Neural cell (in vitro differentiated cells): ENCODE measurements around the gene GPR152. TPM values are rescaled to one million over a fixed set of nuclear protein-coding genes. Genes with fewer than 3 reads are reported as not detected.
"Not testable (repeated sequence)": the region's sequence is repeated elsewhere in the genome, so short reads cannot be mapped to it uniquely, and the experiment has no call there.

Experiments used
- H2AFZ ChIP-seq: fragments of 200-600, 300-800 bp; sonication (generic), shearing (Covaris generic); 2 replicates; pipeline ENCODE4 v1.6.0; 2014; ENCODE audit warnings: low read depth, mild to moderate bottlenecking, antibody characterized with exemption, low read length, moderate library complexity
- H3F3A ChIP-seq: fragments of 200-600 bp; shearing (Covaris generic); 2 replicates; pipeline ENCODE4 v1.6.1; 2016; ENCODE audit warnings: mild to moderate bottlenecking, moderate library complexity, mixed read lengths, antibody characterized with exemption, low read length; ENCODE audit not compliant: insufficient read depth, poor library complexity, severe bottlenecking
- H3K27ac ChIP-seq: fragments of 200-600, 300-800 bp; sonication (generic), shearing (Covaris generic); 2 replicates; pipeline ENCODE4 v1.5.1; 2014; ENCODE audit warnings: mild to moderate bottlenecking, low read length, moderate library complexity
- H3K27me3 ChIP-seq: fragments of 300-800, 200-600 bp; sonication (generic), shearing (Covaris generic); 2 replicates; pipeline ENCODE4 v1.6.0; 2014; ENCODE audit warnings: mild to moderate bottlenecking, low read depth, low read length, moderate library complexity; ENCODE audit not compliant: insufficient read depth
- H3K36me3 ChIP-seq: fragments of 300-800, 200-600 bp; sonication (generic), shearing (Covaris generic); 2 replicates; pipeline ENCODE4 v1.5.1; 2014; ENCODE audit warnings: mild to moderate bottlenecking, antibody characterized with exemption, low read length, moderate library complexity; ENCODE audit not compliant: insufficient read depth
- H3K4me2 ChIP-seq: fragments of 300-800, 200-600 bp; sonication (generic), shearing (Covaris generic); 2 replicates; pipeline ENCODE4 v1.6.0; 2014; ENCODE audit warnings: mild to moderate bottlenecking, low read length
- H3K4me3 ChIP-seq: fragments of 300-800, 200-600 bp; sonication (generic), shearing (Covaris generic); 2 replicates; pipeline ENCODE4 v1.5.1; 2014; ENCODE audit warnings: mild to moderate bottlenecking, low read length, moderate library complexity
- H3K79me2 ChIP-seq: fragments of 200-600 bp; shearing (Covaris generic); replicated peaks from 2 replicates; pipeline ENCODE4 v1.6.0; 2014; ENCODE audit warnings: mild to moderate bottlenecking, low read length, moderate library complexity; ENCODE audit not compliant: insufficient read depth
- H3K9ac ChIP-seq: fragments of 300-800, 200-600 bp; sonication (generic), shearing (Covaris generic); 2 replicates; pipeline ENCODE4 v1.6.1; 2016; ENCODE audit warnings: mild to moderate bottlenecking, low read length, mixed read lengths
- H3K9me2 ChIP-seq: fragments of 200-600 bp; shearing (Covaris generic); 2 replicates; pipeline ENCODE4 v1.6.1; 2016; ENCODE audit warnings: mild to moderate bottlenecking, low read length, mixed read lengths; ENCODE audit not compliant: insufficient read depth
- H3K9me3 ChIP-seq: fragments of 200-600, 300-800 bp; sonication (generic), shearing (Covaris generic); 2 replicates; pipeline ENCODE4 v1.6.1; 2016; ENCODE audit warnings: mild to moderate bottlenecking, mixed run types, low read length, moderate library complexity, mixed read lengths
- H4K20me1 ChIP-seq: fragments of 200-600 bp; shearing (Covaris generic); 2 replicates; pipeline ENCODE4 v1.6.1; 2016; ENCODE audit warnings: mild to moderate bottlenecking, mixed run types; ENCODE audit not compliant: insufficient read depth
- EP300 ChIP-seq: fragments of 450-650 bp; conservative IDR thresholded peaks from 2 replicates; pipeline ENCODE4 v1.6.1; 2014; ENCODE audit warnings: antibody characterized with exemption, mild to moderate bottlenecking, moderate library complexity; ENCODE audit not compliant: poor library complexity, severe bottlenecking
- EZH2 ChIP-seq: fragments of 200-600, 300-800 bp; shearing (Covaris generic), sonication (generic); IDR thresholded peaks from 2 replicates; pipeline ENCODE4 v1.6.1; 2014; ENCODE audit warnings: antibody characterized with exemption, low read length, borderline replicate concordance, mild to moderate bottlenecking; ENCODE audit not compliant: insufficient read depth, poor library complexity, severe bottlenecking
- MXI1 ChIP-seq: fragments of 450-650 bp; conservative IDR thresholded peaks from 2 replicates; pipeline ENCODE4 v1.6.1; 2014; ENCODE audit warnings: antibody characterized with exemption, mild to moderate bottlenecking; ENCODE audit not compliant: poor library complexity, severe bottlenecking
- POLR2AphosphoS5 ChIP-seq: IDR thresholded peaks from 2 replicates; pipeline ENCODE4 v1.6.1; 2012
- RAD21 ChIP-seq: fragments of 450-650 bp; conservative IDR thresholded peaks from 2 replicates; pipeline ENCODE4 v1.6.1; 2014; ENCODE audit warnings: antibody characterized with exemption, mild to moderate bottlenecking, moderate library complexity
- SMC3 ChIP-seq: fragments of 450-650 bp; conservative IDR thresholded peaks from 2 replicates; pipeline ENCODE4 v1.6.1; 2014; ENCODE audit warnings: antibody characterized with exemption, mild to moderate bottlenecking, moderate library complexity; ENCODE audit not compliant: poor library complexity
- TAF1 ChIP-seq: IDR thresholded peaks from 2 replicates; pipeline ENCODE4 v1.6.1; 2012; ENCODE audit warnings: low read depth
- polyA plus RNA-seq: library from polyadenylated mRNA; depleted of rRNA; stranded (reverse); fragments of >200 nt; gene quantifications from 2 replicates; pipeline ENCODE4 v1.2.3, GENCODE V29; 2014
- TF ChIP-seq, protein P1 (sequence below): fragments of 450-650 bp; IDR thresholded peaks from 2 replicates; pipeline ENCODE4 v1.5.1; 2014; ENCODE audit warnings: antibody characterized with exemption, mild to moderate bottlenecking, moderate library complexity; ENCODE audit not compliant: poor library complexity, severe bottlenecking
- TF ChIP-seq, protein P2 (sequence below): IDR thresholded peaks from 2 replicates; pipeline ENCODE4 v1.6.1; 2012; ENCODE audit warnings: borderline replicate concordance

Gene GPR152
- polyA plus RNA-seq, 1 donor from 2014 or later = not detected

DNA sequence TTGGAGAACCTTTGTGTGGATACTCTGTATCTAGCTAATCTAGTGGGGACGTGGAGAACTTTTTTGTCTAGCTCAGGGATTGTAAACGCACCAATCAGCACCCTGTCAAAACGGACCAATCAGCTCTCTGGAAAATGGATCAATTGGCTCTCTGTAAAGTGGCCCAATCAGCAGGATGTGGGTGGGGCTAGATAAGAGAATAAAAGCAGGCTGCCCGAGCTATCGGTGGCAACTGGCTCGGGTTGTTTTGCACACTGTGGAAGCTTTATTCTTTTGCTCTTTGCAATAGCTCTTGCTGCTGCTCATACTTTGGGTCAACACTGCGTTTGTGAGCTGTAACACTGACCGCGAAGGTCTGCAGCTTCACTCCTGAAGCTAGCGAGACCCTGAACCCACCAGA, 24.2 kb upstream of the GPR152 start:
- H3K9me2 ChIP-seq, H3K4me2 ChIP-seq, H3K36me3 ChIP-seq, H3K4me3 ChIP-seq, H3K9me3 ChIP-seq, H4K20me1 ChIP-seq, H3K27ac ChIP-seq, H3K79me2 ChIP-seq, H2AFZ ChIP-seq, H3F3A ChIP-seq, H3K9ac ChIP-seq, H3K27me3 ChIP-seq: not testable (repeated sequence)

DNA sequence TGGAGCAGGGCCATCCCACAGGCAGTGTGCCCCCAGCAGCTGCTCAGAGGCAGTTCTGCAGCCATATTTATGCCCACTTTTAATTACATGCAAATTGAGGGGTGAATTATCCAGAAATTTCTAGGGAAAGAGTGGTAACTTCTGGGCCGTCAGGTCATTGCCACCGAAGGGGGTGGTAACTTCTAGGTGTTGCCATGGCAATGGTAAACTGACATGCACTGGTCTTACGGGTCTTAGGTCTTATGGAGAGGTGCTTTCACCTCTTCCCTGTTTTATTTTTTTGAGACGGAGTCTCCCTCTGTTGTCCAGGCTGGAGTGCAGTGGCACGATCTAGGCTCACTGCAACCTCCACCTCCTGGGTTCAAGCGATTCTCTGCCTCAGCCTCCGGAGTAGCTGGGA, 20.4 kb upstream of the GPR152 start:
- no peak overlapping the region for H3K27ac ChIP-seq
- TF ChIP-seq, protein P1, sequence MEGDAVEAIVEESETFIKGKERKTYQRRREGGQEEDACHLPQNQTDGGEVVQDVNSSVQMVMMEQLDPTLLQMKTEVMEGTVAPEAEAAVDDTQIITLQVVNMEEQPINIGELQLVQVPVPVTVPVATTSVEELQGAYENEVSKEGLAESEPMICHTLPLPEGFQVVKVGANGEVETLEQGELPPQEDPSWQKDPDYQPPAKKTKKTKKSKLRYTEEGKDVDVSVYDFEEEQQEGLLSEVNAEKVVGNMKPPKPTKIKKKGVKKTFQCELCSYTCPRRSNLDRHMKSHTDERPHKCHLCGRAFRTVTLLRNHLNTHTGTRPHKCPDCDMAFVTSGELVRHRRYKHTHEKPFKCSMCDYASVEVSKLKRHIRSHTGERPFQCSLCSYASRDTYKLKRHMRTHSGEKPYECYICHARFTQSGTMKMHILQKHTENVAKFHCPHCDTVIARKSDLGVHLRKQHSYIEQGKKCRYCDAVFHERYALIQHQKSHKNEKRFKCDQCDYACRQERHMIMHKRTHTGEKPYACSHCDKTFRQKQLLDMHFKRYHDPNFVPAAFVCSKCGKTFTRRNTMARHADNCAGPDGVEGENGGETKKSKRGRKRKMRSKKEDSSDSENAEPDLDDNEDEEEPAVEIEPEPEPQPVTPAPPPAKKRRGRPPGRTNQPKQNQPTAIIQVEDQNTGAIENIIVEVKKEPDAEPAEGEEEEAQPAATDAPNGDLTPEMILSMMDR = no peak
- no peak for TF ChIP-seq MXI1
- TF ChIP-seq RAD21 = no peak
- TF ChIP-seq, protein P2, sequence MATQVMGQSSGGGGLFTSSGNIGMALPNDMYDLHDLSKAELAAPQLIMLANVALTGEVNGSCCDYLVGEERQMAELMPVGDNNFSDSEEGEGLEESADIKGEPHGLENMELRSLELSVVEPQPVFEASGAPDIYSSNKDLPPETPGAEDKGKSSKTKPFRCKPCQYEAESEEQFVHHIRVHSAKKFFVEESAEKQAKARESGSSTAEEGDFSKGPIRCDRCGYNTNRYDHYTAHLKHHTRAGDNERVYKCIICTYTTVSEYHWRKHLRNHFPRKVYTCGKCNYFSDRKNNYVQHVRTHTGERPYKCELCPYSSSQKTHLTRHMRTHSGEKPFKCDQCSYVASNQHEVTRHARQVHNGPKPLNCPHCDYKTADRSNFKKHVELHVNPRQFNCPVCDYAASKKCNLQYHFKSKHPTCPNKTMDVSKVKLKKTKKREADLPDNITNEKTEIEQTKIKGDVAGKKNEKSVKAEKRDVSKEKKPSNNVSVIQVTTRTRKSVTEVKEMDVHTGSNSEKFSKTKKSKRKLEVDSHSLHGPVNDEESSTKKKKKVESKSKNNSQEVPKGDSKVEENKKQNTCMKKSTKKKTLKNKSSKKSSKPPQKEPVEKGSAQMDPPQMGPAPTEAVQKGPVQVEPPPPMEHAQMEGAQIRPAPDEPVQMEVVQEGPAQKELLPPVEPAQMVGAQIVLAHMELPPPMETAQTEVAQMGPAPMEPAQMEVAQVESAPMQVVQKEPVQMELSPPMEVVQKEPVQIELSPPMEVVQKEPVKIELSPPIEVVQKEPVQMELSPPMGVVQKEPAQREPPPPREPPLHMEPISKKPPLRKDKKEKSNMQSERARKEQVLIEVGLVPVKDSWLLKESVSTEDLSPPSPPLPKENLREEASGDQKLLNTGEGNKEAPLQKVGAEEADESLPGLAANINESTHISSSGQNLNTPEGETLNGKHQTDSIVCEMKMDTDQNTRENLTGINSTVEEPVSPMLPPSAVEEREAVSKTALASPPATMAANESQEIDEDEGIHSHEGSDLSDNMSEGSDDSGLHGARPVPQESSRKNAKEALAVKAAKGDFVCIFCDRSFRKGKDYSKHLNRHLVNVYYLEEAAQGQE = no peak
- TF ChIP-seq EP300 = no peak
- TF ChIP-seq TAF1 = no peak
- no peak for TF ChIP-seq POLR2AphosphoS5
- TF ChIP-seq SMC3 = no peak
- no peak for TF ChIP-seq EZH2
- no peak overlapping the region for H3K9ac ChIP-seq
- H3K4me2 ChIP-seq = no peak overlapping the region
- H3K27me3 ChIP-seq = no peaks in the 10 kb centered on the region
- no peaks in the 10 kb centered on the region for H4K20me1 ChIP-seq
- H3K79me2 ChIP-seq = no peaks in the 10 kb centered on the region
- no peaks in the 10 kb centered on the region for H3K9me2 ChIP-seq
- H3K9me3 ChIP-seq = no peaks in the 10 kb centered on the region
- no peak overlapping the region for H3K4me3 ChIP-seq
- no peaks in the 10 kb centered on the region for H3F3A ChIP-seq
- H3K36me3 ChIP-seq = no peaks in the 10 kb centered on the region
- H2AFZ ChIP-seq = no peak overlapping the region

DNA sequence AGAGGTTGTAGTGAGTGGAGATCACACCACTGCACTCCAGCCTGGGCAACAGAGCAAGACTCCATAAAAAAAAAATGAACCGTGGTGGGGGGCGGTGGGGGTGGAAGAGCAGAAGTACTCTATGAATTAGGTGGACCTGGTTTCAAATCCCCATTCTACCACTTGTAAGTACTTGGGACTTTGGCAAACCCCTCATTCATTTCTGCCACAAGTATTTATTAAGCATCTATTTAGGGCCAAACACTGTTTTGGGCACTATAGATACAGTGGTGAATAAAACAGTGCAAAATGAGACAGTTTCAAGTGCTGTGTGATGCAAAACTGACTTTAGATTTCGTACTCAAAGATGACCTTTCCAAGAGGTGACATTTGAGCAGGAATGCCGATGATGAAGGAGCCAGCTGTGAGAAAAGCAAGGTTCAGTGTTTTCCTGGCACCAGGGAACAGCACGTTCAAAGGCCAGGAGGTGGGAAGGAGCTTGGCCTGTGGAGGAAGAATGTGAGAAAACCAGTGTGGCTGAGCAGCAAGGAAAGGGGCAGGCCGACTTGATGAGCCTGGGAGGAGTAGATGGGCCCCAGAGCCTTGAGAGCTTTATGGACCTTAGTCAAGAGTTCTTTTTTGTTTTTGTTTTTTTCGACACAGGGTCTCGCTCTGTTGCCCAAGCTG, 17.9 kb upstream of the GPR152 start:
- Histone ChIP-seq H3F3A (no peaks in the 10 kb centered on the region), H3K36me3 (no peaks in the 10 kb centered on the region), H3K79me2 (no peaks in the 10 kb centered on the region), H3K4me3 (no peak overlapping the region), H4K20me1 (no peaks in the 10 kb centered on the region), H2AFZ (no peak overlapping the region), H3K9me3 (no peaks in the 10 kb centered on the region), H3K4me2 (no peak overlapping the region), H3K27me3 (no peaks in the 10 kb centered on the region), H3K9me2 (no peaks in the 10 kb centered on the region), H3K9ac (no peak overlapping the region), H3K27ac (no peak overlapping the region)
- no peak for TF ChIP-seq SMC3
- TF ChIP-seq EZH2 = no peak
- TF ChIP-seq TAF1 = no peak
- no peak for TF ChIP-seq RAD21
- TF ChIP-seq EP300 = no peak
- TF ChIP-seq, protein P2 = no peak
- TF ChIP-seq POLR2AphosphoS5 = no peak
- TF ChIP-seq, protein P1 = no peak
- no peak for TF ChIP-seq MXI1
